Measurements from ENCODE around the gene LAMTOR5.

- TF ChIP-seq CTCF (conservative IDR thresholded peaks at IDR 0.05; ENCODE audit: low read length) (no peak), EZH2phosphoT487 (IDR thresholded peaks at IDR 0.05; ENCODE audit: borderline replicate concordance, low read depth, low read length) (no peak)
These were observed 11.2 kb upstream of the LAMTOR5 start for GRCh38 chr1:110418729-110419128.
